Measurements from ENCODE around the gene PBX3.

DNA sequence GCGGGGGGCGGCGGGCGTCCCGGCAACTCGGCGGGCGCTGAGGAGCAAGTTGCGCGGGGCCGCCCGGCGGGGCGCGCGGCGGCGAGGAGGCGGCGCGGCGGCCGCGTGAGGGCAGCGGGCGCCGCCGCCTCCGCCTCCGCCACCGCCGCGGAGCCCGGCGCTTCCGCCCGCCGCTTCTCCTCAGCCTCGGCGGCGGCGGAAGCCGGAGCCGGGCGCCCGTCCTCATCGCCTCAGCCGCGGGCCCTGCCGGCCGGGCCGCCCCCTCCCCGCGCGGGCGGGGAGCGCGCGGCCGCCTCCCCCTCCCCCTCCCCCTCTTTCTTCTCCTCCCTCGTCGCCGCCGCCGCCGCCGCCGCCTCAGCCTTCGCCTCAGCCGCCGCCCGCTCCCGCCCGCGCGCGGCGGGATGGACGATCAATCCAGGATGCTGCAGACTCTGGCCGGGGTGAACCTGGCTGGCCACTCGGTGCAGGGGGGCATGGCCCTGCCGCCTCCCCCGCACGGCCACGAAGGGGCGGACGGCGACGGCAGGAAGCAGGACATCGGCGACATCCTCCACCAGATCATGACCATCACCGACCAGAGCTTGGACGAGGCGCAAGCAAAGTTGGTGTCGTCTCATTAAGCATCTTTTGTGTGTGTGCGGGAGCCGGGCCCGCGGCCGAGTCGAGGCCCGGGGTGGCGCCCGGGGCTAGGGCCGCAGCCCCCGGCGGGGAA is at the start of gene PBX3:
- TF ChIP-seq, protein P1, sequence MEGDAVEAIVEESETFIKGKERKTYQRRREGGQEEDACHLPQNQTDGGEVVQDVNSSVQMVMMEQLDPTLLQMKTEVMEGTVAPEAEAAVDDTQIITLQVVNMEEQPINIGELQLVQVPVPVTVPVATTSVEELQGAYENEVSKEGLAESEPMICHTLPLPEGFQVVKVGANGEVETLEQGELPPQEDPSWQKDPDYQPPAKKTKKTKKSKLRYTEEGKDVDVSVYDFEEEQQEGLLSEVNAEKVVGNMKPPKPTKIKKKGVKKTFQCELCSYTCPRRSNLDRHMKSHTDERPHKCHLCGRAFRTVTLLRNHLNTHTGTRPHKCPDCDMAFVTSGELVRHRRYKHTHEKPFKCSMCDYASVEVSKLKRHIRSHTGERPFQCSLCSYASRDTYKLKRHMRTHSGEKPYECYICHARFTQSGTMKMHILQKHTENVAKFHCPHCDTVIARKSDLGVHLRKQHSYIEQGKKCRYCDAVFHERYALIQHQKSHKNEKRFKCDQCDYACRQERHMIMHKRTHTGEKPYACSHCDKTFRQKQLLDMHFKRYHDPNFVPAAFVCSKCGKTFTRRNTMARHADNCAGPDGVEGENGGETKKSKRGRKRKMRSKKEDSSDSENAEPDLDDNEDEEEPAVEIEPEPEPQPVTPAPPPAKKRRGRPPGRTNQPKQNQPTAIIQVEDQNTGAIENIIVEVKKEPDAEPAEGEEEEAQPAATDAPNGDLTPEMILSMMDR (conservative IDR thresholded peaks at IDR 0.05) = no peak
- TF ChIP-seq ZFX (IDR thresholded peaks at IDR 0.05) = no peak

All from C4-2B (cell line).